ENCODE measurements around the gene DOK5. TPM values are rescaled to one million over a fixed set of nuclear protein-coding genes. Genes with fewer than 3 reads are reported as not detected.

The DOK5 gene
- total RNA-seq, 1 experiment from 2014 or later, result 4.9 TPM

GRCh38 chr20:54566031-54566688 is 90.8 kb downstream of the DOK5 start:
- intact Hi-C loops (cut with micrococcal nuclease; ENCODE audit: unreplicated experiment), result no loop called here
- H3K4me3 ChIP-seq (ENCODE audit: low read depth, low read length, poor library complexity, severe bottlenecking), result no peak overlapping the region
- DNase-seq (ENCODE audit: low spot score), result peak; percentile 41
- ChIA-PET CTCF (no interaction called here), POLR2A (ENCODE audit: low non-redundant PET) (no interaction called here)
- no peaks in the 10 kb centered on the region for H3K36me3 ChIP-seq (ENCODE audit: insufficient read depth, low read length, poor library complexity, severe bottlenecking)
- H3K27me3 ChIP-seq (replicated peaks; ENCODE audit: insufficient read depth, low read depth, low read length, poor library complexity), result no peaks in the 10 kb centered on the region
- no peak for TF ChIP-seq CTCF (conservative IDR thresholded peaks at IDR 0.05; ENCODE audit: low read depth, low read length)
- no peak overlapping the region for H3K27ac ChIP-seq (ENCODE audit: low read depth, low read length, poor library complexity, severe bottlenecking)
- BruUV-seq (replicated peaks), result no TSS peak
- no peaks in the 10 kb centered on the region for H3K9me3 ChIP-seq (ENCODE audit: low read depth, low read length, poor library complexity, severe bottlenecking)
- no peaks in the 10 kb centered on the region for H3K4me1 ChIP-seq (ENCODE audit: insufficient read depth, low read length, poor library complexity, severe bottlenecking)

- Histone ChIP-seq H3K27ac (ENCODE audit: low read depth, low read length, poor library complexity, severe bottlenecking) (no peak overlapping the region), H3K9me3 (ENCODE audit: low read depth, low read length, poor library complexity, severe bottlenecking) (no peaks in the 10 kb centered on the region), H3K4me1 (ENCODE audit: insufficient read depth, low read length, poor library complexity, severe bottlenecking) (no peaks in the 10 kb centered on the region), H3K4me3 (ENCODE audit: low read depth, low read length, poor library complexity, severe bottlenecking) (no peak overlapping the region), H3K36me3 (ENCODE audit: insufficient read depth, low read length, poor library complexity, severe bottlenecking) (no peaks in the 10 kb centered on the region), H3K27me3 (replicated peaks; ENCODE audit: insufficient read depth, low read depth, low read length, poor library complexity) (no peaks in the 10 kb centered on the region)
- no peak for DNase-seq (ENCODE audit: low spot score)
- ChIA-PET POLR2A (ENCODE audit: low non-redundant PET) (no interaction called here), CTCF (no interaction called here)
- BruUV-seq (replicated peaks), result no TSS peak
- intact Hi-C loops (cut with micrococcal nuclease; ENCODE audit: unreplicated experiment), result no loop called here
- TF ChIP-seq CTCF (conservative IDR thresholded peaks at IDR 0.05; ENCODE audit: low read depth, low read length) (no peak), EZH2 (IDR thresholded peaks at IDR 0.05; ENCODE audit: borderline replicate concordance, low read depth, low read length, poor library complexity, severe bottlenecking) (no peak)
Measured at GRCh38 chr20:54570561-54570960, 95.2 kb downstream of the DOK5 start.

GRCh38 chr20:54572665-54573435 is 97.5 kb downstream of the DOK5 start:
- intact Hi-C loops (cut with micrococcal nuclease; ENCODE audit: unreplicated experiment), result no loop called here
- POLR2A ChIA-PET (ENCODE audit: low non-redundant PET), result no interaction called here
- CTCF ChIA-PET, result no interaction called here
- TF ChIP-seq EZH2 (IDR thresholded peaks at IDR 0.05; ENCODE audit: borderline replicate concordance, low read depth, low read length, poor library complexity, severe bottlenecking) (no peak), CTCF (conservative IDR thresholded peaks at IDR 0.05; ENCODE audit: low read depth, low read length) (no peak)
- DNase-seq (ENCODE audit: low spot score), result no peak
- Histone ChIP-seq H3K4me1 (ENCODE audit: insufficient read depth, low read length, poor library complexity, severe bottlenecking) (no peaks in the 10 kb centered on the region), H3K27ac (ENCODE audit: low read depth, low read length, poor library complexity, severe bottlenecking) (no peak overlapping the region), H3K36me3 (ENCODE audit: insufficient read depth, low read length, poor library complexity, severe bottlenecking) (no peaks in the 10 kb centered on the region), H3K27me3 (replicated peaks; ENCODE audit: insufficient read depth, low read depth, low read length, poor library complexity) (no peaks in the 10 kb centered on the region), H3K9me3 (ENCODE audit: low read depth, low read length, poor library complexity, severe bottlenecking) (no peaks in the 10 kb centered on the region), H3K4me3 (ENCODE audit: low read depth, low read length, poor library complexity, severe bottlenecking) (no peak overlapping the region)
- no TSS peak for BruUV-seq (replicated peaks)

All from A673 (cell line).